Liver (tissue), 9 donors: ENCODE results near the gene TGFBR1. TPM values are rescaled to one million over a fixed set of nuclear protein-coding genes. Genes with fewer than 3 reads are reported as not detected.

ENCODE experiments used
- DNase-seq: peaks from one replicate; pipeline ENCODE4 v3.0.0-alpha.2; 2017; ENCODE audit warnings: low spot score
- H3K27ac ChIP-seq, 2 donors: one replicate each; pipeline ENCODE4 v1.7.0; 2013; ENCODE audit warnings: inconsistent platforms in 2 of 2, low read length in 2 of 2, control low read depth in 1 of 2, low read depth in 1 of 2, mild to moderate bottlenecking in 1 of 2
- H3K27me3 ChIP-seq, 4 donors: one replicate each; pipeline versions ENCODE4 v1.6.1 to v1.7.0; 2013; ENCODE audit warnings: low read length in 3 of 4, inconsistent platforms in 1 of 4, mild to moderate bottlenecking in 1 of 4, moderate library complexity in 1 of 4; ENCODE audit not compliant: control insufficient read depth in 4 of 4, insufficient read depth in 4 of 4
- H3K36me3 ChIP-seq, 4 donors: one replicate each; pipeline versions ENCODE4 v1.6.1 to v1.7.0; 2013; ENCODE audit warnings: low read length in 3 of 4, mild to moderate bottlenecking in 3 of 4, low read depth in 1 of 4, moderate library complexity in 1 of 4; ENCODE audit not compliant: control insufficient read depth in 4 of 4, insufficient read depth in 3 of 4
- H3K4me1 ChIP-seq, 4 donors: one replicate each; pipeline versions ENCODE4 v1.6.1 to v1.7.0; 2013; ENCODE audit warnings: low read length in 3 of 4, mild to moderate bottlenecking in 3 of 4, moderate library complexity in 1 of 4; ENCODE audit not compliant: control insufficient read depth in 4 of 4, insufficient read depth in 4 of 4
- H3K4me3 ChIP-seq, 3 donors: one replicate each; pipeline versions ENCODE4 v1.6.1 to v1.7.0; 2013; ENCODE audit warnings: low read length in 3 of 3, control low read depth in 1 of 3, low read depth in 1 of 3, mild to moderate bottlenecking in 1 of 3
- H3K9ac ChIP-seq, 2 donors: one replicate each; pipeline ENCODE4 v1.7.0; 2013; ENCODE audit warnings: low read length in 2 of 2, mild to moderate bottlenecking in 2 of 2, moderate library complexity in 2 of 2, control low read depth in 1 of 2, low read depth in 1 of 2
- H3K9me3 ChIP-seq, 4 donors: one replicate each; pipeline versions ENCODE4 v1.6.1 to v1.7.0; 2013; ENCODE audit warnings: low read length in 3 of 4; ENCODE audit not compliant: control insufficient read depth in 4 of 4
- ATF3 ChIP-seq: IDR thresholded peaks from 2 replicates; pipeline ENCODE4 v1.6.1; 2016; ENCODE audit warnings: antibody characterized with exemption
- CTCF ChIP-seq: fragments of 150-350 bp; IDR thresholded peaks from 2 replicates; pipeline ENCODE4 v1.5.1; 2017; ENCODE audit warnings: improper control_type of control experiment, low read depth, low read length; ENCODE audit not compliant: missing input control
- EGR1 ChIP-seq, 2 donors: IDR thresholded peaks; 2 replicates each; pipeline ENCODE4 v1.6.1; 2016 to 2018; ENCODE audit warnings: antibody characterized with exemption in 2 of 2, low read depth in 2 of 2
- FOXA2 ChIP-seq: IDR thresholded peaks from 2 replicates; pipeline ENCODE4 v1.6.1; 2016; ENCODE audit warnings: antibody characterized with exemption
- GABPA ChIP-seq, 2 donors: IDR thresholded peaks in 1 of 2; conservative IDR thresholded peaks in 1 of 2; 2 replicates each; pipeline ENCODE4 v1.6.1; 2016; ENCODE audit warnings: antibody characterized with exemption in 2 of 2, mild to moderate bottlenecking in 1 of 2, moderate library complexity in 1 of 2
- HNF4A ChIP-seq, 2 donors: conservative IDR thresholded peaks; 2 replicates each; pipeline ENCODE4 v1.6.1; 2016; ENCODE audit warnings: antibody characterized with exemption in 2 of 2, mild to moderate bottlenecking in 2 of 2
- HNF4G ChIP-seq: IDR thresholded peaks from 2 replicates; pipeline ENCODE4 v1.6.1; 2016; ENCODE audit warnings: antibody characterized with exemption
- JUND ChIP-seq, 2 donors: IDR thresholded peaks; 2 replicates each; pipeline ENCODE4 v1.6.1; 2016; ENCODE audit warnings: antibody characterized with exemption in 2 of 2
- NR2F2 ChIP-seq: IDR thresholded peaks from 2 replicates; pipeline ENCODE4 v1.6.1; 2016; ENCODE audit warnings: antibody characterized with exemption
- RAD21 ChIP-seq, 2 donors: IDR thresholded peaks; 2 replicates each; pipeline ENCODE4 v1.6.1; 2016; ENCODE audit warnings: antibody characterized with exemption in 2 of 2, mild to moderate bottlenecking in 2 of 2
- REST ChIP-seq: IDR thresholded peaks from 2 replicates; pipeline ENCODE4 v1.6.1; 2016; ENCODE audit warnings: antibody characterized with exemption, mild to moderate bottlenecking
- RXRA ChIP-seq, 2 donors: IDR thresholded peaks; 2 replicates each; pipeline ENCODE4 v1.6.1; 2017 to 2018; ENCODE audit warnings: antibody characterized with exemption in 2 of 2, mild to moderate bottlenecking in 1 of 2
- SP1 ChIP-seq: IDR thresholded peaks from 2 replicates; pipeline ENCODE4 v1.6.1; 2018; ENCODE audit warnings: antibody characterized with exemption, mild to moderate bottlenecking
- TAF1 ChIP-seq: conservative IDR thresholded peaks from 2 replicates; pipeline ENCODE4 v1.6.1; 2016; ENCODE audit warnings: antibody characterized with exemption, mild to moderate bottlenecking
- YY1 ChIP-seq: IDR thresholded peaks from 2 replicates; pipeline ENCODE4 v1.6.1; 2016; ENCODE audit warnings: antibody characterized with exemption, mild to moderate bottlenecking
- whole genome bisulfite sequencing: extraction: QIAGEN DNeasy Blood & Tissue Kit; methylation state at CpG from one replicate; pipeline ENCODE4 v1.1.7; 2013; 5-methylcytosine and 5-hydroxymethylcytosine counted together
- polyA plus RNA-seq, 2 donors: library from polyadenylated mRNA; stranded (reverse) in 1 of 2; unstranded in 1 of 2; fragments of 200-250 nt in 1 of 2; fragments of >200 nt in 1 of 2; fragmentation: Nextera tagmentation in 1 of 2; extraction: Ambion mirVana in 1 of 2; gene quantifications; one replicate each; pipeline versions ENCODE4 v1.2.1 to v1.2.3, GENCODE V29; 2013 to 2015
- total RNA-seq, 2 donors: library from RNA; depleted of rRNA; stranded (reverse); fragments of >200 nt; gene quantifications; one replicate each; pipeline ENCODE4 v1.2.3, GENCODE V29; 2014
- TF ChIP-seq, protein P1 (sequence below): IDR thresholded peaks from 2 replicates; pipeline ENCODE4 v1.6.1; 2016; ENCODE audit warnings: antibody characterized with exemption
- donor health status: healthy.
- donor health status: healthy.
- donor health status: healthy.
- donor health status: healthy.
- donor health status: healthy.

The TGFBR1 gene
- total and polyA plus RNA-seq, 4 donors = 3.1 to 18.2 (median 11.0) TPM

GRCh38 chr9:99137891-99138290 is 33.0 kb downstream of the TGFBR1 start:
- no peak overlapping the region for H3K4me3 ChIP-seq
- no peaks in the 10 kb centered on the region for H3K27me3 ChIP-seq
- H3K9me3 ChIP-seq = no peaks in the 10 kb centered on the region
- H3K9ac ChIP-seq = no peak overlapping the region
- peaks cover 0 to 7% (median 3%) of the 10 kb centered on the region in 4 donors for H3K36me3 ChIP-seq
- 81% methylated on average over 7 of the region's 7 CpGs for WGBS
- TF ChIP-seq EGR1 (IDR thresholded peaks at IDR 0.05; ENCODE audit: low read depth in 2 of 2) (no peak), GABPA (IDR thresholded peaks at IDR 0.05 in 1 of 2, conservative IDR thresholded peaks at IDR 0.05 in 1 of 2) (no peak), HNF4A (conservative IDR thresholded peaks at IDR 0.05) (no peak), YY1 (no peak), ATF3 (no peak), HNF4G (no peak), CTCF (no peak), JUND (IDR thresholded peaks at IDR 0.05) (no peak)
- H3K27ac ChIP-seq = no peak overlapping the region
- no peak for DNase-seq
- no peaks in the 10 kb centered on the region for H3K4me1 ChIP-seq

GRCh38 chr9:99138424-99139284 is 33.7 kb downstream of the TGFBR1 start:
- no peak for TF ChIP-seq RXRA (IDR thresholded peaks at IDR 0.05)
- TF ChIP-seq ATF3 = no peak
- TF ChIP-seq FOXA2 = no peak
- TF ChIP-seq NR2F2 = no peak
- TF ChIP-seq SP1 = no peak
- no peak overlapping the region for H3K27ac ChIP-seq
- no peaks in the 10 kb centered on the region for H3K9me3 ChIP-seq
- H3K9ac ChIP-seq = no peak overlapping the region
- H3K27me3 ChIP-seq = no peaks in the 10 kb centered on the region
- peaks cover under 1 to 7% (median 3%) of the 10 kb centered on the region in 4 donors for H3K36me3 ChIP-seq
- WGBS = 93% methylated on average over 8 of the region's 8 CpGs
- no peak for DNase-seq
- no peaks in the 10 kb centered on the region for H3K4me1 ChIP-seq
- no peak overlapping the region for H3K4me3 ChIP-seq

- Histone ChIP-seq H3K9ac (no peak overlapping the region), H3K27me3 (no peaks in the 10 kb centered on the region), H3K27ac (no peak overlapping the region), H3K9me3 (no peaks in the 10 kb centered on the region), H3K4me1 (no peaks in the 10 kb centered on the region), H3K4me3 (no peak overlapping the region), H3K36me3 (peaks cover 3 to 6% (median 4%) of the 10 kb centered on the region in 4 donors)
- DNase-seq = no peak
- WGBS = 95% methylated on average over 5 of the region's 5 CpGs
- TF ChIP-seq CTCF = no peak
- TF ChIP-seq RXRA (IDR thresholded peaks at IDR 0.05) = no peak
- no peak for TF ChIP-seq EGR1 (IDR thresholded peaks at IDR 0.05; ENCODE audit: low read depth in 2 of 2)
- TF ChIP-seq RAD21 (IDR thresholded peaks at IDR 0.05) = no peak
- TF ChIP-seq GABPA (IDR thresholded peaks at IDR 0.05 in 1 of 2, conservative IDR thresholded peaks at IDR 0.05 in 1 of 2) = no peak
- TF ChIP-seq, protein P1, sequence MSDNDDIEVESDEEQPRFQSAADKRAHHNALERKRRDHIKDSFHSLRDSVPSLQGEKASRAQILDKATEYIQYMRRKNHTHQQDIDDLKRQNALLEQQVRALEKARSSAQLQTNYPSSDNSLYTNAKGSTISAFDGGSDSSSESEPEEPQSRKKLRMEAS = no peak
- TF ChIP-seq TAF1 = no peak
- no peak for TF ChIP-seq REST
Observed at GRCh38 chr9:99139868-99140267, 35.0 kb downstream of the TGFBR1 start.
